ENCODE data around the gene HAPLN1.
"Not testable (repeated sequence)": the region's sequence is repeated elsewhere in the genome, so short reads cannot be mapped to it uniquely, and the experiment has no call there.

HAPLN1 gene
- total RNA-seq, result 0 to 0.18 (median 0) reads per million in 4 experiments

DNA sequence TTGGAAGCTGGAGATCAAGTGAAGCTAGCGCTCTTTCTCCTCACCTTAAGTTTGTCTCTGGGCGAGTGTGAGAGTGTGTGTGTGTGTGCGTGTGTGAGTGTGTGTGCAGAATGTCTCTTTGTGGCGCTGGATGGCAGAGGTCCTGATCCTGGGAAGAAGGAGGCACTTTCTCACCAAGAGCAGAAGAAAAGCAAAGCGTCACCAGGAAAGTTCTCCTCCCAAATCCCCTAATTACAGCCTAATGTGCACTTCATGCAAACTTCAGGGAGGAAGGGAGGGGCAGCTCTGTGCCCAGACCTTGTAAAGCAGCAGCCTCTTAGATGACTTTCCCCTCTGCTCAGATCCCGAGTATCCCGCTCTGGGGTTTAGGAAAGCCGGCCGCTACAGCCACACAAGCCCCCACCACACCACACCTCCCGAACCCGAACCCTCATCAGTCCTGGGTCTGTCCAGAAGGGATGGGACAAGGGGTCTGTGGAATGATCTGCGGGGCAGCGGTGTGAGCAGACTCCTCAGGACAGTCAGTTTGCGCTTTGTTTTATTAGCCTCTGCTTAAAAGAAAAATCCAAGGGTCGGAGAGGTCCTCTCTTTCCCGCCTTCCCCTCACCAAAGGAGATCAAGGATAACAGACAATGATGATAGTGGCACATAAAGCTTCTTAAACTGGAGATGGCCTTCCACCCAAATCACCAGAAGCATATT is at the start of gene HAPLN1:
TSS of gene HAPLN1 (minus strand) at position 20 of the 702 bp plus-strand sequence. CDS start 47,332 bp downstream, outside the sequence.
- no peak for DNase-seq

DNA sequence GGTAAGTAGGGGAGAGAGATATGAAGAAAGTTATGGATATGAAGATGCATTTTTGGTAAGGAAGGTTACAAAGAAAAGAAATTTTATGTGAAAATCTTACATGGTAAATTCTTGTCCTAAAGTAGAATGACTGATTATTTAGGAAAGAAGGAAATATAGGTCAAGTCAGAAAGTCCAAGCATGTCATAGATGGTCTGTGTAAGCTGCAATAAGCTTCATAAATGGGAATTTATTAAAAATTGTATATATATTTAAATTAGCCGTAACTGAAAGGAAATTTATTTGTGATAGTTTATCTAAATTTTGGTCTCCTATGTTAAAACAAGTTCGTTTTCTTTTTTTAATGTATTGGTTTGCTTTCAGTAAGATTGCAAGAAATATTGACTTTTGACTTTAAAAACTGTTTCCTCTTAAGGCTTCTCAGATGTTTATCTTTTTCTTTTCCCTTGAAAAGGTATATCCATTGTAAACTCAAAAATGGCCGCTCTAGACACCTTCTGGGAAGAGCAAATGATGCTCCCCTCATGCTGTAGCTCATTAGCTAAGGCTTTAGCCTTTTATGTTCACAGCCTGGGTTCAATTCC is 46.8 kb upstream of the HAPLN1 start:
- no peak for DNase-seq

DNA sequence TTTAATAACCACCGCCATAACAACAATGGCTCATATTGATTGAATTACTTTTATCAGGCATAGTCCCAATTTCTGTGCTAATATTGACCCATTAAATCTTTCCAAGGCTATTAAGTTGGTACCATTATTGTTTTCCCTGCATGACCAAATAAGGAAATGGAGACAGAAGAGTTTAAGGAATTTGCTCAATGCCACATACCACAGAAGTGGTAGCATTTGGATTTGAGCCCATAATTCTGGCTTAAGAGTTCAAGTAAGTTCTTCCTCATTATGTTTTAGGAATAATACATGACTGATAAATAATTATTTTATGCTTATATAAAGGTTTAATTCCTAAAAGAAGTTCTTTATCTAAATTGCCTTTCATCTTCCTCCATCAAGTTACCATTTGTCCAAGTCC is 43.4 kb upstream of the HAPLN1 start:
- DNase-seq, result no peak

DNA sequence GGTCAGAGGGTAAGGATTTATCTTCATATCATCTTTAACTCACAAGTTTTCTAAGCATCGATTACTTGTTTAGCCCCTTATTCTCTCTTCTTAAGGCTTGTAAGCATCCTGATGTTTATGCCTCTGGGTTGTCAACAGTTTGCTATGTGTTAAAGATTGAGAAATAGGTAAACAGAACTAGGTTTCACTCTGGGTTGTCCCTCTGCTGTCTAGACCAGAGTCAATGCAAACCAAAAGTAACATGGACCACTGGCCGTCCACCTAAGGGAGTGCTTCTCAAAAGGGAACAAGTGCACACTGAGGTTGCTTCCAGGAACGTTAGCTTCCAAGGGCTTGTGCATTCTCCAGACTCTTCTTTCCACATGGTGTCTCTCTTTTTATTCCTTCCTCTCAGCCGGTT is 39.9 kb upstream of the HAPLN1 start:
- no peak for DNase-seq

DNA sequence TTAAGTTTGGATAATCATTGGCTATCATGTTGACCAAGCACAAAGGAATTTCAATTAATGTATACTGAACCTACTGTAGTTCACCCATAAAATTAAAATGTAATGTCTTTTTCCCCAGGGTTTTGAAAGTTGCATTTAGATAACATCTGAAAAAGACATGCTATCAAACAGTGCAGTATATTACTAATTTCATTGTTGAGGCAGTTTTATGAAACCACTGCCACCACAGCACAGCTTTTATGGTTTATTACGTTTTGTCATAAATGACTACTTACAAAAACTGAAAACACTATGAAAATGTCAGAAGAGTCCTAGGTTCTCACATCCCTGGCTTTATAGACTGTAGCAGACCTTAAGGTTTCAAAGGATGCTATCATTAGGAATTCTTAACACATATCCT is 32.0 kb upstream of the HAPLN1 start:
- DNase-seq, result no peak

DNA sequence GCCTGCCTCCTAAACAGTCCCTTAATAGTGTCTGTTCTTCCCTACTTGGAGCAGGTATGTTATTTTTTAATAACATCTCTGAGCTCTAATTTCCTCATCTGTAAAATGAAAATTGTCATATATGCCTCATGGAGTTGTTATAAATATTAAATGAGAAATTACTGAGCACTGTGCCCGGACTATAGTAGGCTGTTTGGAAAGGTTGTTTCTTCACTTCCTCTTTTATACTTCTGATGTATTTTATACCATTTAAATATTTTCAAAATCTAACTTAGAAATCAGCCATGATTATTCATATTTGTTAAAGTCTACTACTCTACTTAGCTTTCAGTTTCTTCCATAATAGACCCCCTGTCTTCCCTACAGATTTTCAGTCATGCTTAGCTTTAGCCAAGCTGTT is 30.5 kb upstream of the HAPLN1 start:
- no peak for DNase-seq

DNA sequence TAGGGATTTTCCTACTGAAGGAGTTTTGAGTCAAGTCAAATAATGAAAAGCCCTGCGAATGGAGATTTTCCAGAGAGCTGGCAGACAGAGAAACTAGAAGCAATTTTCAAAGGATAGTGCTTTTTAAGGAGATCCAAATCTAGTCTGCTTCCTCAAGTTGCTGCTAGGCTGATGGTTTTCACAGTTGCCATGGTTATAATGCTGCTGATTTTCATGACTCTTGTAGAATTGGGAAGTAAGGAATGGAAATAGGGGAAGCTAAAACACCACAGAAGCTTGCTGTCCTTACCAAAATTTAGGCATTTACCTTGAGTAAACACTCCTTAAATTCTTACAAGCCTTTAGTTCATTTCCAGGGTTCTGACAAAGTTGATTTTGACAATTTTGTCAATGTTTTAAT is 30.1 kb upstream of the HAPLN1 start:
- no peak for DNase-seq

DNA sequence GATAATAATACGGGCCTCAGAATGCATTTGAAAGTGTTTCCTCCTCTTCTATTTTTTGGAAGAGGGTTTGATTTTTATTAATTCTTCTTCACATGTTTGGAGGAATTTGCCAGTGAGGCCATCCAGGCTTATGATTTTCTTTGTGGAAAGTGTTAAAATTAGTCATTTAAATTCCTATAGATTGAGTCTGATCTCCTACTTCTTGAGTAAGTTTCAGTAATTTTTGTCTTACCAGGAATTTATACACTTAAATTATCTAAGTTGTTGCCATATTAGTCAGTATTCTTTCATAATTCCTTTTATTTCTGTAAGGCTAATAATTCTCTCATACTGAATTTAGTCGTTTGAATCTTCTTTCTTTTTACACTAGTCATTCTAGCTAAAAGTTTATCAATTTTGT is 25.2 kb upstream of the HAPLN1 start:
- DNase-seq, result no peak

DNA sequence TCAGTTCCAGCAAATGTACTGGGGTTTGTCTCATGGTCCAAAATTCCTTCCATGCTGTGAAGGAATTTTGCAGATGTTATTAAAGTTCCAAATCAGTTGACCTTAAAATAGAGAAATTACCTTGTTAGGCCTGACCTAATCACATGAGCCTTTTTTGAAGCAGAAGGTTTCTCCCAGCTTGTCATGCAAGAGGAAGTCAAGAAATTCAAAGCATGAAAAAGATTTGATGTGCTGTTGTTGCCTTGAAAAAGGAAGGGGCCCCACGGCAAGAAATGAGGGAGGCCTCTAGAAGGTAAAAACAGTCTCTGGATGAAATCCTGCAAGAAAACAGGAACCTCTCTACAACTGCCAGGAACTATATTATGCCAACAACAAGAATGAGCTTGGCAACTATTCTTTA is 24.2 kb upstream of the HAPLN1 start:
- no peak for DNase-seq

DNA sequence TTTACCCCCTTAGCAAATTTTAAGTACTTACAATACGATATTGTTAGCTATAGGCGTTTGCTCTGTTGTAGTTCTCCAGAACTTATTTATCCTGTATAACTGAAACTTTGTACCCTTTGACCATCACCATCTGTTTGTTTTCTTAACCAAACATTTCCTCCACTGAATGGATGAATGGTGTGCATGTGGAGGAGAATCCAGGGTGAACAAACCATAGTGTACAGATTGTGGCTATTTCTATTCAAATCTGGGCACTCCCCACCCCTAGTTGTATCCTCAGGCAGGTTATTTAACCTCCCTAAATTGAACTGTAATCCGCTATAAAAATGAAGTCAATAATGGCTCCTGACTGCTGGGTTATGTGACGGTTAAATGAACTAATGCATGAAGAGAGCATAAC is 21.4 kb upstream of the HAPLN1 start:
- DNase-seq, result no peak

DNA sequence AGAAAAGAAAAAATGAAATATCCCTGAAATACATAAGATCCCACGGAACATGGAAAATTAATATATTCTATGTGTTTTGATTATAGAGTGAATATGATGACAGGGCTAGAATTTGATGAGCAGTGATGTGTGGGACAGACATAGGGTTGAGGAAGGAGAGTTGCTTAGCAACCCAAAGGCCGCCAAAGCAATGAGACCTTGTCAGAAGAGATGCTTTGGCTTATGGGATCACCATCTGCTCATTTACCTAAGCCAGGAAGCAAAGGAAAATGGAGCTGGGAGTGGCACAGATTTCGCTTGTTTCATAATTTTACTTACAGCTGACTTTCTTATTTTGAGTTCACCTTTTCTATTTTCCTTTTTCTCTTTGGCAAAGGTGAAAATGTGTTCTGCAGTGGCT is 20.9 kb upstream of the HAPLN1 start:
- no peak for DNase-seq

DNA sequence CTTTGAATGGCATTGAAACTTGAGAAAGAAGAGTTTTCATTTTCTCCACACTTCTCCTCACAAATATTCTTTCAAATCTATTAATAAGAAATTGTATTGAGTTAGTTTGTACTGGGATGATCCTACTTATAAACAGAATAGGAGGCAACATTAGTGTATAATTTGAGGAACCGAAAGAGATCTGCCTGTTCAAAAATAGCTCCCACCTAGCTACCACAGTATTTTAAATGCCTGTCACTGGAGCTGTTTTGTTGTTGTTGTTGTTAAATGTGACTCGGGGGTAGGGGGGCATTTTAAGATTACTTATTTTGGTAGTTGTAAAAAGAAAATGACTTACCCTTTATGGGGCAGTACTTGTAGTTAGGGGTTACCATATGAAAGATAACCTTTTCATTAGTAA is 20.1 kb upstream of the HAPLN1 start:
- no peak for DNase-seq

DNA sequence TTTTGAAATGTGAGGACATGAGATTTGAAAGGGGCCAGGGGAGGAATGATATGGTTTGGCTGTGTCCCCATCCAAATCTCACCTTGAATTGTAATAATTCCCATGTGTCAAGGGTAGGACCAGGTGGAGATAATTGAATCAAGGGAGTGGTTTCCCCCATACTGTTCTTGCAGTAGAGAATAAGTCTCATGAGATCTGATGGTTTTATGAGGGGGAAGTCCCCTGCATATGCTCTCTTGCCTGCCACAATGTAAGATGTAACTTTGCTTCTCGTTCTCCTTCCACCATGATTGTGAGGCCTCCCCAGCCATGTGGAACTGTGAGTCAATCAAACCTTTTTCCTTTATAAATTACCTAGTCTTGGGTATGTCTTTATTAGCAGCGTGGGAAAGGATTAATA is 15.5 kb upstream of the HAPLN1 start:
- not testable (repeated sequence) for DNase-seq

DNA sequence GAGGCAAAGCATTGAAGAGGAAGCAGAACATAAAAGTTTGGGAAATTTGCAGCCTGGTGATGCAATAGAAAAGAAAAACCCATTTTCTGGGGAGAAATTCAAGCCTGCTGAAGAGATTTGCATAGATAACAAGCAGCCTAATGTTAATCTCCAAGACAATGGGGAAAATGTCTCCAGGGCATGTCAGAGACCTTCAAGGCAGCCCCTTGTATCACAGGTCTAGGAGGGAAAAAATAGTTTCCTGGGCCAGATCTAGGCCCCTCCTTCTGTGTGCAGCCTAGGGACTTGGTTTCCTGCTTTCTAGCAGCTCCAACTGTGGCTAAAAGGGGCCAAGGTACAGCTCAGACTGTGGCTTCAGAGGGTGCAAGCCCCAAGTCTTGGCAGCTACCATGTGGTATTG is 14.4 kb upstream of the HAPLN1 start:
- DNase-seq, result not testable (repeated sequence)

DNA sequence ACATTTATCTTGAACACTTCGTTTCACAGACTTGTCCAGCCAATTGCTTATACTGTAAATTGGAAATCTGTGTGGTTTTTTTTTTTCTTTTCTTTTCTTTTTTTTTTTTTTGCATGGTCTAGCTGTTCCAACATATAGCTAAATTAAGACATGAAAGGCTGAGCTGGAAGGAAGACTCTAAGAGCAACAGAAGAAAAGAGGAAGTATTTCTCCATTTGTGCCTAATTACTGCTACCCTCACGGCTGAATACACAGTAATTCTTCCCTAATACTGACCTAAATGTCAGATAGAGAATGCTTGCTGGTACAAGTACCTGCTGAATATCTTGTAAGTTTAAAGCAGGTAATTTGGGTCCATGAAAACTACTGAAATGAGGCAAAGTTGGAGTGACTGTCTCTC is 11.0 kb upstream of the HAPLN1 start:
- DNase-seq, result no peak

DNA sequence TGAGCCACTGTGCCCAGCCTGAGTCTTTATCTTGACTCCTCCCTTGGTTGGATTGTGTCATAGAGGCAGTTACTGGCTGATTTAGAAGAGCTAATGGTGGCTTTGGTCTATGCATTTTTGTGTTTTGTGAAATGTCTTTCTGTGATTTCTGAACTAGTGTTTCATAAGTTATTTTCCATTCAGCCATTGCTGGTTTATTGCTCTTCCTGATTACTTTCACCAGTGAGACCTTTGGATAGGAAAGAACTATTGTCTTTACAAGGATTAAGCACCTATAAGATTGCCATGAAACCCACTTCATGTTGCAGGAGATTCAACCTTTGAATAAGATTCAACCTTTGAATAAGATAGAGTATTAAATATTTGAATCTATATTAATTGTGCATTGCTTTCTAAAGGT is 8.7 kb upstream of the HAPLN1 start:
- no peak for DNase-seq

DNA sequence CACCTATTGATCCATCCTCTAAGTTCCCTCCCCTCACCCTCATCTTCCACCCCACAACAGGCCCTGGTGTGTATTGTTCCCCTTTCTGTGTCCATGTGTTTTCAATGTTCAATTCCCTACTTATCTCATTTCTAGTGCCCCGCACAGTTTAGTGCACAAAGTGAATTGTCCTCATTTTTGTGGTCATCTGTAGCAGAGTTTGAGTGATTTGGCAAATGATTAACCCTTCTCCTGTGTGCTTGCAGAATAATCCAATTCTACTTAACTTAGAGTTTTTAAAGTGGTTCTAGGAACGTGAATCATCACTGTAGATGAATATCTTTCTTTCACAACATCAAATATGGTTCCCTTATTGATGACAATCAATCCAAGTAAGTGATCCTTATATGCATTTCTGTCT is 6.3 kb upstream of the HAPLN1 start:
- DNase-seq, result no peak

DNA sequence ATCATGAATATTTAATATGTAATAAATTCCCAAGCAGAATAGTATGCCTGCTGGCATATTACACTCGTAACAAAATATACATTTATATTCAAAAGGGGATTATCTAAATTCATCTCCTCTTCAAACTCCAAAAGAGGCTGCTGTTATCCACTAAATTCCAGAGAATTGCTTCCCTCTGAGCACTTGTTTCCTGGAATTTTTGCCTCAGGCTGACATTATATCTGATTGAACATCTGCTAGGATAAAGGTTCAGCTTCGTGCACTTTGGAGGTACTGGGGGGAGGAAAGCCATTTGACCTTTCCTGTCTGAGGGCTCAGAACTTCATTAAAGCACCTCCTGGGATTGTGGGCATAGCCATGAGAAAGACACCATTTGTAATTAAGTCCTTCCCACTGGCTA is 4.3 kb upstream of the HAPLN1 start:
- DNase-seq, result no peak

DNA sequence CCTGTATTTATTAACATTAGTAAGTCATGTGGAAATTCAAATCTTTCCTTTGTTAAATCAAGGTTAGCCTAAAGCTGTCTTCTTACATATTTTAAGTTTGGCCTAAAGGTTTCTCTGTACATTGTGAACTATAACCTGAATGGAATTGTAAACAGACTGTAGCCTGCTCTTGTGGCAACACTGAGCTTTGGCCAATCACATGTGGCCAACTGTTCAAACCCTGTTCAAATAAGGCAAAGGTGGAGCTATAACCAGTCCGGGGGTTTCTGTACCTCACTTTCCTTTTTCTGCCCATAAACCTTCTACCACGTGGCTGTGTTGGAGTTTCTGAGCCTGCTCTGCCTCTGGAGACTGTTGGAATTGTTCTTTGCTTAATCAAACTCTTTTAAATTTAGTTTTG is 3.3 kb upstream of the HAPLN1 start:
- no peak for DNase-seq

DNA sequence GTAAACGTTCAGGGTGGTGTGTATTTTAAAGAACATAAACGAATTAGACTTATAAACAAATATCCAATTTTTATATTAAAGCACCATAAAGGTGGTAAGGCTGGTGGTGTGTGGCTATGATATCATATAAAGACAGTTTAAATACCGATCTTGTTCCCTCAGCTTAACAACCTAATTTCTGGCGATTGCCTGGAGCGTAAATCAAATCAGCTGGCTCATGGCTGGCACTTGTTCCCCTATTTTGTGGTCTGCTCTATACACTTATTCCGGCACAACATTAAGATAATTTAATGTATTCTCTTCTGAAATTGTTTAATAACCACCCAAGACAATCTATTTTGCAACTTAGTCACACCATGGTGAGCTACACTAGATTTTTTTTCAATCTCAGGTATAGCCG is 2.4 kb upstream of the HAPLN1 start:
- no peak for DNase-seq

DNA sequence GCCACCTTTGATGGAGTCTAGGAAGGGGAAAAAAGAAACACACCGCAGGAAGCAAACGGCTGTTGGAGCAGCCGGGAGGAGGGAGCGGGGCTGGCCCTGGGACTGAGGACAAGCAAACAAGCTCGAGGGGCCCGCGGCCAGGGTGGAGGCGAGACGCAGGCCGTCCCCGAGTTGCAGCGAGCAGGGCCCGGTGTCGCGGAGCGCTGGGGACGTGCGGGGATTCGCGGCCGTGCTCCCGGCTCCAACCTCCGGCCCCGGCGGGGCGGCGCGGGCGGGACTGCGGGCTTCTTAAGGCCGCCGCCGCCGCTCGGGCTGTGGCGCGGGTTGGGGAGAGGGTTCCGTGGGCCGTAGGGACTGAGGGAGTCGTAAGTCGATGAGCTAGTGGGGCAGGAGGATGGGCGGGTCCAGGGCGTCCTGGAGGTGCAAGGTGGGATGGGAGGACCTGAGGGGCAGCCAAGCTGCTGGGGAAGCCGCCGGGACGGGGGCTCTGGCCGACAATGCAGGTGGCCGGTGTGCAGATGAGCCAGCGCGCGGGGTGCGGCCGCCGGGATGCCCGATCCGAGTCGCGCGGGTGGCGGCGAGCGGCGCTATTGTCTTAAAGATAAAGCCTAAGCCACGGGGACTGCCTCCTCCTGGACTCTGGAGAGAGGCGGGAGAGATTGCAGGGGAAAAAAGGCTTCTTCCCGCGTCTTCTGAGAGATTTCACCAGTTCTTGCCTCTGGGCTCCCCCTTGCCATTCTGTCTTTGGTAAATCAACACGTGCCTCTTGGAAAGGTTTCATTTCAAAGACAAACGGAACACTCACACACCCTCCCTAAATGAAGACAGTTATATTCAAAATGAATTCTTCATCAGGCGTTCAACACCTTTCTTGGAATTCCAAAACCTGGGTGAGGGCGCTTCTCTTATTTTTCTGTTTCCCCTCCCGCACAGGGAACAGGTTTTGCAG is 1.6 kb upstream of the HAPLN1 start:
- no peak for DNase-seq

DNA sequence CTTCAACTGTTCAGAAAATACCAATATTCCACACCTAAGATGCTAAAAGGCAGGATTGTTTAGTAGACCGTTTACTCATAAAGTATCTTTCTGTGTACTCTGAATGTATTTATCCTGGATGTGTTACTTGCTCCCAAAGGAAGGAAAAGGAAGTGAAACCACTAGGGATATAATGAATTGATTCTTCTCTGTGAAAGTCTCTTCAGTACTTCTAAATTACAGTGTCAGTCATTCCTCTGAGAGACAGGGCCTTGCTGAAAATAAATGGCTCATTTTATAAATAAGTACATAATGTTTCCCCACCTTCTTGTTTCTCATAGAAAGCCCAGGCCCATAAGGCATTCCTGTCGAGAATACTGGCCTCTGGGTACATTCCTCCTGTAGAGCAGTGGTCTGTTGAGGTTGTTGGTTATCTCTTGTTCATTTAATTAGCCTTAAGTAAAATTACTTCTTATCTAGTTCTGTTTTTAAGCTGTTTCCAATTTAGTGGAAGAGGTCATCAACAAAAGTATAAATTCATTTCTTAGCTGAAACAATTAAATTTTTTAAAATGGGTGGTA is 1.6 kb downstream of the HAPLN1 start:
- DNase-seq, result no peak

DNA sequence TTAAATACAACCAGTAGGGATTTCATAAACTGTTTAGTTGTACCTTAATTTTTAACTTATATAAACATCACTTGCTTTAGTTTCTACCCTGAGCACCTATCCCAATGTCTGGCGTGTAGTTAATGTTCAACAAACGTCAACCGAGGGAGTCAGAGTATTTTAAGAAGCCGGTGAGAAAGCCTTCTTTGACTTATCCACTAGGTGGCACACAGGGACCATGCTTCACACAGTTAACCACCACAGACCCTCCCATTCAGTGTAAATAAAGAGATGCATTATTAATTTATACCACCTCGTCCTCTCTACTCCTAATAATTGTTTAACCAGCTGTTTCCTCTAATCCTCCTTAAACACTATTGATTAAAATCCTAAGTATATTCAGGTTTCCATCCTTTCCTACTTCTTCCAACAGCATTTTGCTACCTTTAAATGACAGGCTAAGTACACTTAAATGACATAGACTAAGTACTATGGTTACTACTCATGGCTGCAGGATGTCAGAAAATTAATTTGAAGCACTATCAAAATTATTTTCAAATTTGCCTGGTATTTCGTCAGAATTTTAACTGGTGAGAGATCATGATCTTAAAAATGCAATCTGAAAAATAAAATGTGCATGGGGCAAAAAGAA is 2.3 kb downstream of the HAPLN1 start:
- no peak for DNase-seq
